SK-N-SH (cell line): ENCODE data around the gene MOV10L1. TPM values are rescaled to one million over a fixed set of nuclear protein-coding genes. Genes with fewer than 3 reads are reported as not detected.

ENCODE experiments used
- CTCF ChIA-PET: fragments of 300-600, 350-600 bp; formaldehyde crosslinking; extraction: SDS; loops from one replicate; lab custom pipeline; 2021; lab: Yijun Ruan, JAX
- POLR2A ChIA-PET: fragments of 350-600 bp; sonication (Branson Sonifier 250); formaldehyde crosslinking; extraction: SDS; loops from one replicate; lab custom pipeline; 2020; ENCODE audit warnings: antibody characterized with exemption, inconsistent platforms; lab: Yijun Ruan, JAX
- DNase-seq: peaks from one replicate; pipeline ENCODE4 v3.0.0; 2012
- H2AFZ ChIP-seq: fragments of 200-600 bp; sonication (generic); 2 replicates; pipeline ENCODE4 v1.8.1; 2016; ENCODE audit warnings: antibody characterized with exemption, mild to moderate bottlenecking, low read depth
- H3F3A ChIP-seq: fragments of 200-600 bp; sonication (generic); replicated peaks from 2 replicates; pipeline ENCODE3; 2016; ENCODE audit warnings: antibody characterized with exemption, mild to moderate bottlenecking; ENCODE audit not compliant: insufficient read depth
- H3K27ac ChIP-seq, 2 experiments: fragments of 200-500 bp in 1 of 2; fragments of 200-600 bp in 1 of 2; sonication (Bioruptor generic) in 1 of 2; sonication (generic), shearing (Covaris generic) in 1 of 2; 2 replicates each; pipeline versions ENCODE4 v1.5.1 to v1.6.1; 2014 to 2016; ENCODE audit warnings: low read depth in 2 of 2, inconsistent platforms in 1 of 2, low read length in 1 of 2, mild to moderate bottlenecking in 1 of 2, mixed read lengths in 1 of 2
- H3K27me3 ChIP-seq: fragments of 200-600 bp; sonication (generic), shearing (Covaris generic); 2 replicates; pipeline ENCODE4 v1.6.1; 2016; ENCODE audit warnings: mixed run types; ENCODE audit not compliant: insufficient read depth
- H3K36me3 ChIP-seq, 2 experiments: fragments of 200-500 bp in 1 of 2; fragments of 200-600 bp in 1 of 2; sonication (Bioruptor generic) in 1 of 2; sonication (generic) in 1 of 2; replicated peaks in 1 of 2; 2 replicates each; pipeline versions ENCODE3 to v1.5.1; 2014 to 2016; ENCODE audit warnings: low read length in 1 of 2, mild to moderate bottlenecking in 1 of 2; ENCODE audit not compliant: insufficient read depth in 2 of 2, control insufficient read depth in 1 of 2
- H3K4me1 ChIP-seq, 2 experiments: fragments of 200-500 bp in 1 of 2; fragments of 200-600 bp in 1 of 2; sonication (Bioruptor generic) in 1 of 2; sonication (generic), shearing (Covaris generic) in 1 of 2; 2 replicates each; pipeline versions ENCODE4 v1.5.1 to v1.6.1; 2014 to 2016; ENCODE audit warnings: low read depth in 1 of 2, low read length in 1 of 2, mixed run types in 1 of 2; ENCODE audit not compliant: insufficient read depth in 2 of 2, control insufficient read depth in 1 of 2
- H3K4me2 ChIP-seq: fragments of 200-600 bp; sonication (generic), shearing (Covaris generic); 2 replicates; pipeline ENCODE4 v1.6.1; 2017; ENCODE audit warnings: mixed run types
- H3K4me3 ChIP-seq, 2 experiments: fragments of 200-500 bp in 1 of 2; fragments of 200-600 bp in 1 of 2; sonication (Bioruptor generic) in 1 of 2; sonication (generic), shearing (Covaris generic) in 1 of 2; 2 replicates each; pipeline versions ENCODE4 v1.5.1 to v1.8.1; 2014 to 2016; ENCODE audit warnings: low read depth in 2 of 2, inconsistent platforms in 1 of 2, low read length in 1 of 2, mild to moderate bottlenecking in 1 of 2, mixed read lengths in 1 of 2, moderate library complexity in 1 of 2
- H3K79me2 ChIP-seq: fragments of 200-600 bp; sonication (generic); 2 replicates; pipeline ENCODE4 v1.8.1; 2017; ENCODE audit warnings: mild to moderate bottlenecking; ENCODE audit not compliant: insufficient read depth
- H3K9ac ChIP-seq: fragments of 200-600 bp; sonication (generic); 2 replicates; pipeline ENCODE4 v1.6.1; 2017; ENCODE audit warnings: mixed run types
- H3K9me2 ChIP-seq: fragments of 200-600 bp; sonication (generic); 2 replicates; pipeline ENCODE4 v1.6.1; 2017; ENCODE audit warnings: mixed run types
- H3K9me3 ChIP-seq: fragments of 200-600 bp; sonication (generic); 2 replicates; pipeline ENCODE4 v1.6.1; 2017; ENCODE audit warnings: mixed run types, mild to moderate bottlenecking, moderate library complexity
- H4K20me1 ChIP-seq: fragments of 200-600 bp; sonication (generic); 2 replicates; pipeline ENCODE4 v1.6.1; 2017; ENCODE audit warnings: mild to moderate bottlenecking, mixed run types; ENCODE audit not compliant: insufficient read depth
- FOXM1 ChIP-seq: IDR thresholded peaks from 2 replicates; pipeline ENCODE4 v1.4.0; 2012; ENCODE audit warnings: low read depth, mild to moderate bottlenecking
- GABPA ChIP-seq: IDR thresholded peaks from 2 replicates; pipeline ENCODE4 v1.4.0; 2012; ENCODE audit warnings: low read depth, mild to moderate bottlenecking
- MXI1 ChIP-seq: IDR thresholded peaks from 2 replicates; pipeline ENCODE4 v1.6.1; 2012; ENCODE audit warnings: mild to moderate bottlenecking, low read depth, low read length, improper control_type of control experiment
- NRF1 ChIP-seq: IDR thresholded peaks from 2 replicates; pipeline ENCODE4 v1.6.1; 2012; ENCODE audit warnings: low read depth, mild to moderate bottlenecking, low read length
- TAF1 ChIP-seq: IDR thresholded peaks from 2 replicates; pipeline ENCODE4 v1.6.1; 2012; ENCODE audit warnings: low read depth, mild to moderate bottlenecking, low read length, moderate library complexity, borderline replicate concordance
- ZBTB33 ChIP-seq: IDR thresholded peaks from 2 replicates; pipeline ENCODE4 v1.4.0; 2012; ENCODE audit warnings: low read depth, borderline replicate concordance
- WGBS: methylation state at CpG from one replicate; pipeline ENCODE4 v1.1.6; 2017; ENCODE audit warnings: low lambda C conversion rate; 5-methylcytosine and 5-hydroxymethylcytosine counted together
- polyA plus RNA-seq, 3 experiments: library from polyadenylated mRNA; depleted of rRNA; stranded (reverse); fragments of >200 nt; gene quantifications; 2 replicates each; pipeline ENCODE4 v1.2.3, GENCODE V29; 2012
- TF ChIP-seq, protein P1 (sequence below): fragments of 200-600 bp; sonication (generic); IDR thresholded peaks from 2 replicates; pipeline ENCODE4 v1.6.1; 2017; ENCODE audit warnings: antibody characterized with exemption, mild to moderate bottlenecking, moderate library complexity
- TF ChIP-seq, protein P2 (sequence below): IDR thresholded peaks from 2 replicates; pipeline ENCODE4 v1.4.0; 2012; ENCODE audit warnings: low read depth
- TF ChIP-seq, protein P3 (sequence below): fragments of 150-350 bp; IDR thresholded peaks from 2 replicates; pipeline ENCODE4 v1.6.1; 2017; ENCODE audit warnings: antibody characterized with exemption, low read length, low read depth, borderline replicate concordance

MOV10L1 gene
- polyA plus RNA-seq, 1 of the 3 experiments (the other 2 are of a cell fraction) = 2.1 TPM

DNA sequence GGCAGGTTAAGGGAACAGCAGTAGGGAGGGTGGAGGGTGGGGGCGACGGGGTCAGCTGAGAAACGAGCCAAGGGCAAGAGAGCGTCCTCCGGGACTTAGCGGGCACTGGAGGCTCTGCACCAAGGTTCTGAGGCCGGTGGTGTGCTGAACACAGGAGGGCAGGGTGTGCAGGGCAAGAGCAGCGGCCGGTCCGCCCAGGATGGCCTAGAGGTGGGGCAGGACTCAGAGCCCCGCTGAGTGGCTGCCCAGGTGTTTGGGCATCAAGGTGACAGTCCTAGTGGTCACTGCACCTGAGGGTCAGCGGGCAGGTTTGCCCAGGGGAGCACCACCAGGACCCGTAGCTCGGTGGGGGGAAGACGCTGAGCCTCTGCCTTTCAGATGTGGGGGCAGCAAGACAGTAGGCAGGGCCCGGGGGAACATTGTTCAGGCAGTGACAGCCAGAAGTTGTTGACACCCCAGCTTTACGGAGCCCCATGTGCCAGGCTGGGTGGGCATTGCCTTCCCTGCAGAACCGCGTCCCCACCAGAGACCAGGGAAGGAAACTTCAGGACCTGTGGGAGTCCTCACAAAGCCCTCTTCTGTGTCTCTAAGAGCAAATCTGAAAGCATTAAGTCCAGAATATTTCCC, 27.2 kb upstream of the MOV10L1 start:
- Histone ChIP-seq H3K4me3 (no peak overlapping the region), H3K36me3 (no peaks in the 10 kb centered on the region), H3K9me3 (no peaks in the 10 kb centered on the region), H2AFZ (no peak overlapping the region), H3K79me2 (no peaks in the 10 kb centered on the region), H3K4me2 (no peak overlapping the region), H3K27me3 (peaks cover 20% of the 10 kb centered on the region), H3F3A (no peaks in the 10 kb centered on the region), H3K9ac (no peak overlapping the region), H3K4me1 (no peaks in the 10 kb centered on the region; a peak in 1 of 4 replicates), H3K27ac (no peak overlapping the region), H3K9me2 (no peaks in the 10 kb centered on the region), H4K20me1 (no peaks in the 10 kb centered on the region)
- TF ChIP-seq FOXM1 (no peak), MXI1 (no peak), ZBTB33 (no peak)
- ChIA-PET CTCF (interaction anchor here (2.1 kb wide), 1 partner anchor 32 kb away, joined by 5 read pairs; no protein-coding TSS in a partner anchor), POLR2A (no interaction called here)
- WGBS = 85% methylated on average over 13 of the region's 19 CpGs
- no peak for DNase-seq

- Histone ChIP-seq H3K9ac (no peak overlapping the region), H3K4me3 (no peak overlapping the region), H4K20me1 (no peaks in the 10 kb centered on the region), H3K9me3 (no peaks in the 10 kb centered on the region), H3K27me3 (peaks cover 17% of the 10 kb centered on the region), H3K4me1 (no peaks in the 10 kb centered on the region; a peak in 1 of 4 replicates), H3K36me3 (no peaks in the 10 kb centered on the region), H3K27ac (no peak overlapping the region), H3K79me2 (no peaks in the 10 kb centered on the region), H3K9me2 (no peaks in the 10 kb centered on the region), H2AFZ (no peak overlapping the region), H3F3A (no peaks in the 10 kb centered on the region), H3K4me2 (no peak overlapping the region)
- TF ChIP-seq TAF1 (no peak), NRF1 (no peak), GABPA (no peak)
- TF ChIP-seq, protein P1, sequence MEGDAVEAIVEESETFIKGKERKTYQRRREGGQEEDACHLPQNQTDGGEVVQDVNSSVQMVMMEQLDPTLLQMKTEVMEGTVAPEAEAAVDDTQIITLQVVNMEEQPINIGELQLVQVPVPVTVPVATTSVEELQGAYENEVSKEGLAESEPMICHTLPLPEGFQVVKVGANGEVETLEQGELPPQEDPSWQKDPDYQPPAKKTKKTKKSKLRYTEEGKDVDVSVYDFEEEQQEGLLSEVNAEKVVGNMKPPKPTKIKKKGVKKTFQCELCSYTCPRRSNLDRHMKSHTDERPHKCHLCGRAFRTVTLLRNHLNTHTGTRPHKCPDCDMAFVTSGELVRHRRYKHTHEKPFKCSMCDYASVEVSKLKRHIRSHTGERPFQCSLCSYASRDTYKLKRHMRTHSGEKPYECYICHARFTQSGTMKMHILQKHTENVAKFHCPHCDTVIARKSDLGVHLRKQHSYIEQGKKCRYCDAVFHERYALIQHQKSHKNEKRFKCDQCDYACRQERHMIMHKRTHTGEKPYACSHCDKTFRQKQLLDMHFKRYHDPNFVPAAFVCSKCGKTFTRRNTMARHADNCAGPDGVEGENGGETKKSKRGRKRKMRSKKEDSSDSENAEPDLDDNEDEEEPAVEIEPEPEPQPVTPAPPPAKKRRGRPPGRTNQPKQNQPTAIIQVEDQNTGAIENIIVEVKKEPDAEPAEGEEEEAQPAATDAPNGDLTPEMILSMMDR = no peak
- TF ChIP-seq, protein P2, sequence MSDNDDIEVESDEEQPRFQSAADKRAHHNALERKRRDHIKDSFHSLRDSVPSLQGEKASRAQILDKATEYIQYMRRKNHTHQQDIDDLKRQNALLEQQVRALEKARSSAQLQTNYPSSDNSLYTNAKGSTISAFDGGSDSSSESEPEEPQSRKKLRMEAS = no peak
- TF ChIP-seq, protein P3, sequence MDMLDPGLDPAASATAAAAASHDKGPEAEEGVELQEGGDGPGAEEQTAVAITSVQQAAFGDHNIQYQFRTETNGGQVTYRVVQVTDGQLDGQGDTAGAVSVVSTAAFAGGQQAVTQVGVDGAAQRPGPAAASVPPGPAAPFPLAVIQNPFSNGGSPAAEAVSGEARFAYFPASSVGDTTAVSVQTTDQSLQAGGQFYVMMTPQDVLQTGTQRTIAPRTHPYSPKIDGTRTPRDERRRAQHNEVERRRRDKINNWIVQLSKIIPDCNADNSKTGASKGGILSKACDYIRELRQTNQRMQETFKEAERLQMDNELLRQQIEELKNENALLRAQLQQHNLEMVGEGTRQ = no peak
- CTCF ChIA-PET = interaction anchor here (1.0 to 2.1 kb wide), 3 partner anchors 11 to 55 kb away, joined by 3 to 5 read pairs (median 5); no protein-coding TSS in a partner anchor
- 69% methylated on average over 15 of the region's 23 CpGs for WGBS
- DNase-seq = no peak
- POLR2A ChIA-PET = no interaction called here
Measured at GRCh38 chr22:50063589-50064393, 26.0 kb upstream of the MOV10L1 start.
